T-helper 2 cell treated with Interferon-gamma antibody and Interleukin-4, amounts not matched to agents 100 ng/mL and 5 ng/mL, for 36 hours (primary cell): ENCODE measurements around the gene PSENEN. TPM values are rescaled to one million over a fixed set of nuclear protein-coding genes. Genes with fewer than 3 reads are reported as not detected.

ENCODE experiments used
- intact Hi-C: fragments of 100-400 bp; cut with micrococcal nuclease; formaldehyde crosslinking; loops from one replicate; pipeline ENCODE4 v1.15.1; 2023
- total RNA-seq: library from RNA; stranded (reverse); gene quantifications from 2 replicates; pipeline ENCODE4 v1.2.3, GENCODE V29; 2022

Gene PSENEN
- total RNA-seq, 1 donor from 2014 or later, result 42.0 TPM

DNA sequence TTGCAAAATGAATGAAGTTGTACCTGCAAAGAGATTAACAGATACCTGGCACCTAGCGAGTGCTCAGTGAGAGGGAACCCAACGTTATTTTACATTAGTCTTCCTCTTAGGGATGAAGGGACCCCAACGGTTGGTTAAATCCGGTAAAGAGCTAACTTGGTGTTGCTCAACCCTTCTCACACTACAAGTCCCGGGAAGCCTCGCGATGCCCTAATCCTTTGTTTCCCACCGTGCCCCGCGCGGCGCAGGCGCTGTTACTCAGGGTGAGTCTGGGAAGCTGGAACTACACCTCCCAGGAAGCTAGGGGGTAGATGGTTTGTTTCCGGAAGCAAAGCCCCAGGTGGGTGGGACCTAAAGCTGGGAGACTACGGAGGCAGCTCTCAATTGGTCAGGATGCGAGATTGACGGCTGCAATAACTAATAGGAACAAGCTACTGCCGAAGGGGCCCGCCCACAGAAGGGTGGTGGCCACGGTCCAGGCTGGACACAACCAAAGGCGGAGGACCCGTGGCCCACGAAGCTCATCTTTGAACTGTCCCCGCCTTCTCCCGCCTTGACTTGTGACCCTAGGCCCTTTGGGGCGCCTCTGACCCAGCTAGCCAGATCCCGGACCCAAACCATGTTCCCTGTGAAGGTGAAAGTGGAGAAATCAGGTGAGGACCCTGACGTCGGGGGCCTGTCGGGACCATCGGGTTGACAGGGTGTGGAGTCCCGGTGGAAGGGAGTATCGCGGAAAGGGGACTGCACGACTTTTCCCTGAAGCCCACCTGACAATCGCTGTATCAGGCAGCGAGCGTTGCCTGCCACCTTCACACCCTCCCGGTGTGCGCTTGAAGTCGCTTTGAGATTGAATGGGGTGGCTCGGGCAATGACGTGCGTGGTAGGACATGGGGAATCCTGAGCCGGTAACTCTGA lies 2.9 kb downstream of the PSENEN start, which contains the start of gene LIN37:
Gene LIN37, plus strand, starts transcription at position 471 of the 915 bp plus-strand sequence. Its CDS starts 149 bp downstream, at position 620.
- intact Hi-C loops, result loop anchor here (1.0 to 10.0 kb wide), 5 partner anchors 10 to 366 kb away; partner anchors contain the start of genes ALKBH6, OVOL3, POLR2I and PROSER3

DNA sequence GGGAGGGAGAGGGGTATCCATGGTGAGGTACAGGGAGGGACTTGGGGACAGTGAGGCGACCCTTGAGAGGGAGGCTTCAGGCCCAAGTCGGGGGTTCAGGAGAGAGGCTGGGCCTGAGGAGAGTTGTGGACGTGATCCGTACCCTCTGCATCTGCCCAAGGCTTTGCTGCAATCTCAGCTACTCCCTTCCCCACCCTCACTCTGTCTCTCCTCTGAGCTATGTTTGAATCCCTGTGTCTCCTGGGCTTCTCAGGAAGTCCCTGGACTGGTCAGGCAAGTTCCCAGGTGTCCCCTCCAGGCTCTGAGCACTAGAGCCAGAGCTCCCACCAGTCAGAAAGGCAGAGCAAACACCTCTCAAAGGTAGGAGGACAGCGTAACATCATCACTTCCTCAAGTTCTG lies 4.7 kb downstream of the PSENEN start:
- intact Hi-C loops, result no loop called here

DNA sequence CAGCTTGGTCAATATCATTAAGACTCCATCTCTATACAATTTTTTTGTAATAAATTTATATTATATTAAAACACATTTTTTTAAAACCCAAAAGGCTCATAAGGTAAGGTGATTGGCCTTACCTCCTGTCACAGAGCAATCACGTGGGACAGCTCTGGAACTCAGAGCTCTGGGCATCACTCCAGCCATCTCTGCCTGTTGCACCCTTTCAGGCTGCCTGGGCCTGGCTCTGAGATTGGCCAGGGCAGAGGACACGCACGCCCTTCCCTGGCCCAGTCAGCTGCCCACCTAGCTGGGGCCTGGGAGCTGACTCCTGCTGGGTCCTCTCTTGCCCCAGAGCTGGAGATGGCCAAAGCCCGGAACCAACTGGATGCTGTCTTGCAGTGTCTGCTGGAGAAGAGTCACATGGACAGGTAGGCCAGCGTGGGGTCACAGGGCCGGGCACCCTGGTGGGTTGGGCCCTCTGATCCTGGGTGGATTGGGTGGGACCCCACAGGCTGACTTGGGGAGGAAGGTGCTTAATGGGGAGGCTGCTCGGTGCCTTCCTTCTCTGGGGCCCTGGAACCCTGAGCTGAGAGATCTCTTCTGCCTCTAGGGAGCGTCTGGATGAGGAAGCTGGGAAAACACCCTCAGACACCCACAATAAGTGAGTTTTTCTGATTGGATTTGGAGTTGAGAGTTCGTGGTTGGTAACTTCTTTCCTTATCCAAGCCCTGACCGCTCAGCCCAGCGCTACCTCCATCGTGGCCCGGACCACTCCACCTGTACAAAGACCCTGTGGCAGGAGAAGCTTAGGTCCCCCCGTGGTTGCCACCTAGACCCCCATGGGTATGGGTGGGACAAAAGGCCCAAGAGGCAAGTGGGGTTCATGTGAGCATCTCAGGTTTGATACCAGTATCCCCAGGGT lies 6.6 kb downstream of the PSENEN start:
- intact Hi-C loops, result no loop called here

DNA sequence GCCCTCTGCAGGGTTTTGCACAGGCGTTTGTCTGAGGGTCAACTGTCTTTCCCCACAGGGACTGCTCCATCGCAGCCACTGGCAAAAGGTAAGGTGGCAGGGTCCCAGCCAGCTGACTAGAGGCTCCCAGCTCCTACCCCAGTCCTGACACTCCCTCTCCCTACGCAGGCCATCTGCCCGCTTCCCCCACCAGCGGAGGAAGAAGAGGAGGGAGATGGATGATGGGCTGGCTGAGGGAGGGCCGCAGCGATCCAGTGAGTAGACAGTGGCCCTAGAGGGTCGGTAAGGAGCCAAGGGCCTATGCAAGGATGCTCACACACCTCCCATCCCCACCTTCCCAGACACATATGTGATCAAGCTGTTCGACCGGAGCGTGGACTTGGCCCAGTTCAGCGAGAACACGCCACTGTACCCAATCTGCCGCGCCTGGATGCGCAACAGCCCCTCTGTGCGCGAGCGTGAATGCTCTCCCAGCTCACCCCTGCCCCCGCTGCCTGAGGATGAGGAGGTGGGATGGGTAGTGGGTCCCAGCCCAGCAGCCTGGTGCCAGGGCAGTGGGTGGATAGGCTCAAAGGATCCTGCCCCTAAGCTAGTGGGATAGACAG lies 7.4 kb downstream of the PSENEN start:
- intact Hi-C loops, result no loop called here

DNA sequence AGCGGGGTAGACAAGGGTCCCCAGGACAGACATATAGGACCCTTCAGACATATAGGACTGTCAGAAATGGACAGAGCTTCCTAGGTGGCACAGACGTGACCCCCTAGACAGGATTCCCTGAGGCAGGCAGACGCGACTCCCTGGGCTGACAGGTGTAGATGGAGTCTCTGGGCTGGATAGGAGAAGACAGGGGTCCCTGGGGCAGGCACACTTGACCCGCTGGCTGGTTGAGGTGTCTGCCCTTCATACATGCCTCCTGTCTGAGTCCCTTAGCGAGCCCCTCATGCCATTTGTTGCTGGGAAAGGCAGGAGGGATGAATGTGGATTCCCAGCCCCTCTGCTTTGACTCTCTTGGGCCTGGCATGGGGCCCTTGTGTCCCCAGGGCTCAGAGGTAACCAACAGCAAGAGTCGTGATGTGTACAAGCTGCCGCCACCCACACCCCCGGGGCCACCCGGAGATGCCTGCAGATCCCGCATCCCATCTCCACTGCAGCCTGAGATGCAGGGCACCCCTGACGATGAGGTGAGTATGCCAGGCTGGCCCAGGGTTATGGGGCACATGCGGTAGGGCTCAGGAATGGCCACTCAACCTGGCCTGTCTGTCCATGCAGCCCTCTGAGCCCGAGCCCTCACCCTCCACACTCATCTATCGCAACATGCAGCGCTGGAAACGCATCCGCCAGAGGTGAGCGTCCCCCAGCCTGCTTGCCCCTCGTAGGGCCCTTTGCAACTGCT lies 8.4 kb downstream of the PSENEN start:
- intact Hi-C loops, result no loop called here

DNA sequence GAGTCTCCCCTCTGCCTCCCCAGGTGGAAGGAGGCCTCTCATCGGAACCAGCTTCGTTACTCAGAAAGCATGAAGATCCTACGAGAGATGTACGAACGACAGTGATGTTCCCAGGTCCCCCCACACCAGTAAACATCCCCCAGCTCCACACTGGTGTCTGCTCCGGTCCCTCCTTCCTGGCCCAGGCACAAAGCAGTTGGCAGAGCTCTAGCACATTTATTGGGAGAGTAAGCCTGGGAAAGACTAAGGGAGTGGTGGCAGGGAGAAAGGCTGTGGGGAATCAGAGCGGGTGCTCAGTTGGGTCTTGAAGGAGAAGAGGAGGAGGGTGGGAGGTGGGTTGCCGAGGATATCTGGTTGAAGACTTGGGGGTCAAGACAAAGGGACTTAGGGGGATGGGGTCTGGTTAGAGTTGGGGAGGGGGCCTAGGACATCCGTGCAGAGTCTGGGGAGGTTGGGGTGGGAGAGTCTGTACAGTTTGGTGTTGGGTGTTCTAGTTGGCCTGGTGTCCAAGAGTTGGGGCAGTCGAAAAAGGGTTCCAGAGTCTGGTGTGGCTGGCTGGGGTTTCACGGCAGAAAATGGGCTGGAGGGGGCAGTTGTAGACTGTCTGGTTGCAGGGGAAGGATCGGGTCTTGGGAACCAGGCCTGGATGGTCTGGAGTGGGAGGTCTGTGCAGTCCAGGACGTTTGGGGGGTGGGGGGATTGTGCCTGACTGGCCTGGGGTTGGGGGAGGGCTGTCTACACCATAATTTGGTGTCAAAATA lies 9.1 kb downstream of the PSENEN start:
- intact Hi-C loops, result no loop called here

DNA sequence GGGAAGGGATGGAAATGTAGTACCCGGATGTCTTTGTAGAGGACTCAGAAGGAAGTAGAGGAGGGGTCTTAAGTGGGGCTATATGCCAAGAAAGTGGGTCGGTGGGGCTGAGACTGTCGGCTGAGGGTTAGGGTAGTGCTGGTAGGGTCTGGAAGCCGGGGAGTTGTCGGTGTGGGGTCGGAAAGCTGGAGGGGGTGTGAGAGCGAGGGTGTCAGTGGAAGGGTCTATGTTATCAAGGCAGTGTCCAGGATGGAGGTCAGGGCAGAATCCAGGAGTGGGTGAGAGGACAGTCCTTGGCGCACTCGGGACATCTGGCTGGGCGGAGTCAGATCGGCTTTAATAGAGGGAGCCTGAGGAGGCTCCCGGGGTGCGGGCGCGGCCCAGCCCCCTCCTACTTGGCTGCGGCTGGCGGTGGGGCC lies 9.7 kb downstream of the PSENEN start:
- intact Hi-C loops, result no loop called here

DNA sequence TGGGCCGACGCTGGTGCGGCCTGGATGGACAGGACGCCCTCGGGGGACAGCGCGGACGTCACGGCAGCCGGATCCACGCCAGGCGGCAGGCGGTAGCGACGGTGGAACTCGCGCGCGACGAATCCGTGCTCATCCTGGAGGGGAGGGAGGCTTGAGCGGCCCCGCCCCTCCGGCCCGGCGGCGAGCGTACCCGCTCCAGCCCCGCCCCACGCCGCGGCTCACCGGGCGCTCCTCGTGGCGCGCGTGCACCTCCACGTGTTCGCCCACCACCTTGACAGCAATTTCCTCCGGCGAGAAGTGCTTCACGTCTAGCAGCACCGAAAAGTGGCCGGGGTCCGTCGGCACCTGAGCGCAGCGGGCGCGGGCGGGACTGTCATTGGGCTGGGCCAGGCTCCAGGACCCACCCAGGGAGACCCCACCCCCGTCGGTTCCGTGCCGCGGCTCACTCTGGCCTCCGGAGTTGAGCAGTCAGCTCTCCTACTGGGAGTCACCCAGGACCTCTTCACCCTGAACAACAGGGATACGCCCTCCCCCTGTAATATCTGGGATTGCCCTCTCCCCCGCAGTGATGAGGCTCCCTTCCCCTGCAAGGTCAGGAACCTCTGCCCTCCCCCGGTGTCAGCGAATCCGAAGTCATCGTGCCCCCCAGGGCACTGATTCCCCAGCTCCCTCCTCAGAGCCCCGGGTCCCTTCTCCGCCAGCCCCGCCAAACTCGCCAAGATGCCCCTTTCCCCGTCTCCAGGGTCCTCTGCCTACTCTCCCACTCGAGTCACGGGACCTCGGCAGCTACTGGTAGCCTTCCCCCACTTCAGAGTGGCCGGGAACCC lies 10.3 kb downstream of the PSENEN start:
- intact Hi-C loops, result no loop called here

DNA sequence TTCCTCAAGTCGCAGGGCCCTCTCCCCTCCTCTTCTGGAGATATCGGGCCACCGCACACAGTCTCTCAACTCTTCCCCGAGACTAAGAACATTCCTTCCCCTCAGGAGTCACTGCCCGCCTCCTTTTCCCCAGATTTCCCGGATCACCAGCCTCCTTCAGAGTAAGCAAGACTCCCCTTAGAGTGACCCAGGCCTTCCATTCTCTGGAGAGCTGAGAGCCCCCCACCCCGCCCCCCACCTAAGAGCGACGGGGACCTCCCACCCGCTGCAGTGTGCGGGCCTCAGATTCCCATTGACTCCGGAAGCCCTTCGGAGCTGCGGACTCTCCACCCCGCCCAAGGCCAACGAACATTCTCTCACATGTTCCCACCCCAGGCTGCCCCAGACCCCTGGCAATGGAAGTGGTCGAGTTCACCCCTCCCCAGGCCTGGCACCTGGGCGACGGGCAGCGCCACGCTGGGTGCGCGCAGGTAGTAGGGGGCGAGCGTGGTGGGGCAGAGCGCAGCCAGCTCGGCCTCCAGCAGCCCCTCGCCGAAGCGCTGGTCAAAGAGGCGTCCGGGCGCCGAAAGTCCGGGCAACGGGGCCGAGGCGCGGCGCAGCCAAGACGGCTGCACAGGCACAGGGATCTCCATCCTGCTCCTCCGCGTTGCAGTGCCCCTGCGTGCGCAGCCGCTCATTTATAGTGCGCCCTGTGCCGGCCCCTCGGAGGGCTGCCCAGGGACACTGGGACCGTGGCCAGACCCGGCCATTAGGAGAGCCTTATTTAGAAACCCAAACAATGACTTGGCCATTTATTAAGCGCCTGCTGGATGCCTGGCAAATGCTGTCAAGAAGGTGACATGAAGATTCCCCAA lies 11.2 kb downstream of the PSENEN start, which contains the start of gene HSPB6:
Gene HSPB6, minus strand, starts transcription at position 653 of the 854 bp plus-strand sequence. Its CDS starts 21 bp downstream, at position 632.
- intact Hi-C loops, result loop anchor here (1.0 kb wide), 1 partner anchor 19 kb away; the partner anchor contains the start of gene ARHGAP33

DNA sequence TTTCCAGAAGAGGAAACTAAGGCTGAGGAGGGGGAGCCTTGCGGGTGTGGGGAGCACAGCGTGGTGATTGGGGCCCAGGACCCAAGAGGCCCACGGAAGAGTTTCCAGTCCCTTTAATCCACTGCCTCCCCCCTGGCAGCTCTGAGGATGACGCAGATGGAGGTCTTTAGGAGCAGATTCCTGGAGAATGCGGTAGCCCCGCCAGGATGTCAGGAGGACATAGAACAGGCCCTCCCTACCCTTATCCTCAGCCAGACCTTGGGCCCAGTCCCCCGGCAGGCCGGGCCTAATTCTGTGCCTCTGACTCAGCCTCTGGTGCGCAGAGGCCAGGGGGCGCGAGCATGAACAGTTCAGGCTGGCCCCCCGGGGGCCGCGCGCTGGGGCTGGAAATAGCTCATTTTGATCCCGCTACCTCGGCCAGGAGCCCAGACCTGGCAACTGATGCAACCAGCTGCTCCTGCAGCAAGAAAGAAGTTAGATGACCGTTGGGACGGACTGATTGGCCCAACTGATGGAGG lies 11.8 kb downstream of the PSENEN start:
- intact Hi-C loops, result loop anchor here (1.0 kb wide), 1 partner anchor 18 kb away; the partner anchor contains the start of gene ARHGAP33

DNA sequence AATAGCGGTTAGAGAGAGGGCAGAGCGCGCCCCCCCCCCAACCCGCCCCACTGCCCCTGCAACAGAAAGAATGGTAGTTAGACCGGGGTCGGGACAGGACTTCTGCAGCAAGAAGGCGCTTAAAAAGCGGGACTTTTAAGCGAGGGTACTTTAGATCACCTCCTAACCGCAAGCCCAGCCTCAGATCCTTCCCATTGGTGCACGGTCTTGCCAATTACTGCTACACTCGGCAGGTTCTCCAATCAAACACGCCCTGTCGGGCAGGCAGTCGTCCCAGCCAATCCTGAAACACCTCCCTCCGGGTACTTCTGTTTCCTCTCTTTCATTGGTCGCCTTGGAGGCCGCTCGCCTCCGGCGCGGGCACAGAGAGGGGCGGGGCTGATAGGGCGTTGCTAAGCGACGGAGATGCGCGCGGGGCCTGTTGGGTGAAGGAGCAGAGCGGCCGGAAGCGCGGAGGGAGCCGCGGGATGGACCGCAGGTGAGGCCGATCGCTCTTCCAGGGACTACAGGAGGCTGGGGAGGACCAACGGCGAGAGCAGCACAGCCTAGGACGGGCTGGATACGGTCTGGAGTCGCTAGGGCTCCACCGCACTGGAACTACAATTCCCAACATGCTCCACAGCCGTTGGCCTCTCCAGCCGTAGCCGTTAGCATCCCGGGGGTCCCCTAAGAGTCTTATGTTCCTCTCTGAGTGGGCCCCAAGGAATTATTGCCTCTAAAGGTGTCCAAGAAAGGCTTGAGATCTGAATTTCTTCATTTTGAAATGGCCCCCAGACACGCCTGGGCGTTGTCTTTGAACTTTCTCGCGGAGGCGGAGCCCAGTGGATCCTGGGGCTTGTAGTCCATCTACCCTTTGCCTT lies 12.5 kb downstream of the PSENEN start, which contains the start of gene PROSER3:
Gene PROSER3, plus strand, starts transcription at position 428 of the 860 bp plus-strand sequence. Its CDS starts 40 bp downstream, at position 468.
- intact Hi-C loops, result loop anchor here (1.0 kb wide), 3 partner anchors 10 to 41 kb away; partner anchors contain the start of genes ARHGAP33 and LIN37

DNA sequence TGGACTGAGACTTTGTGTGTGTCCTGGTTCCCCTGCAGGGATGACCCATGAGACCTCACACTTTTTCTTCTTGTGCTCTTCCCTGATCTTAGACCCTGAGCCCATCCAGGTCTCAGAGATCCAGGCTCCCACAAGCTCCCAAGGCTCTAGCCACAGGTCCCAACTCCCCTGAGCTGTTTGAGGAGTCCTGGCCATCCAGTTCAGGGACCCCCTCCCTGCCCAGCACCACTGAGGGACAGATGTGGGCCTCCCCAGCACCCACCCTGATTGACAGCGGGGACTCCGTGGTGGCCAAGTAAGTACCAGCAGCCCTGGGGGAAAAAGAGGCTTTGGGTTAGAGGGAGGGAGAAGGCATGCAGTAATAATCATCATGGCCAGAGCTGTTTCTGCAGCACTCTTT lies 14.2 kb downstream of the PSENEN start:
- intact Hi-C loops, result no loop called here

DNA sequence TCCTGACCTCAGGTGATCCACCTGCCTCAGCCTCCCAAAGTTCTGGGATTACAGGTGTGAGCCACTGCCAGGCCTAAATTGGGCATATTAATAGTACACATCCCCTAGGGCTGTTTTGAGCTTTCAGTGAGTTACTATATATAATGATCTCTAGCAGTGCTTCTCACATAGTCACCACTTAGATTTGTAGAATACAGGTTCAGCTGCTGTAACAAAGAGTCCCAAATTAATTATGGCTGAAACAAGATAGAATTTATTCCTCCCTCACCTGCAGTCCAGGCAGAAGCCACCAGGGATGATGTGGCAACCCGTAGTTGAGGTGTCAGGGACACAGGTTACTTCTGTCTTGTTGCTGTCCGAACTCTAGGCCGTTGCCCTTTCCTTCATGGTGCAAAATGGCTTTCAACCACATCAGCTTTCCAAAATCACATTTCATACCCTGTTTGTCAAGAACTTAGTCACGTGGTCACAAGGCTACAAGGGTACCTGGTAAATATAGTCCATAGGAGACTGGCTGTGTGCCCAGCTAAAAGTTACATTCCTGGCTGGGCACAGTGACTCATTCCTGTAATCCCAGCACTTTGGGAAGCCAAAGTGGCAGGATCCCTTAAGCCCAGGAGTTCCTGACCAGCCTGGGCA lies 15.4 kb downstream of the PSENEN start:
- intact Hi-C loops, result no loop called here

DNA sequence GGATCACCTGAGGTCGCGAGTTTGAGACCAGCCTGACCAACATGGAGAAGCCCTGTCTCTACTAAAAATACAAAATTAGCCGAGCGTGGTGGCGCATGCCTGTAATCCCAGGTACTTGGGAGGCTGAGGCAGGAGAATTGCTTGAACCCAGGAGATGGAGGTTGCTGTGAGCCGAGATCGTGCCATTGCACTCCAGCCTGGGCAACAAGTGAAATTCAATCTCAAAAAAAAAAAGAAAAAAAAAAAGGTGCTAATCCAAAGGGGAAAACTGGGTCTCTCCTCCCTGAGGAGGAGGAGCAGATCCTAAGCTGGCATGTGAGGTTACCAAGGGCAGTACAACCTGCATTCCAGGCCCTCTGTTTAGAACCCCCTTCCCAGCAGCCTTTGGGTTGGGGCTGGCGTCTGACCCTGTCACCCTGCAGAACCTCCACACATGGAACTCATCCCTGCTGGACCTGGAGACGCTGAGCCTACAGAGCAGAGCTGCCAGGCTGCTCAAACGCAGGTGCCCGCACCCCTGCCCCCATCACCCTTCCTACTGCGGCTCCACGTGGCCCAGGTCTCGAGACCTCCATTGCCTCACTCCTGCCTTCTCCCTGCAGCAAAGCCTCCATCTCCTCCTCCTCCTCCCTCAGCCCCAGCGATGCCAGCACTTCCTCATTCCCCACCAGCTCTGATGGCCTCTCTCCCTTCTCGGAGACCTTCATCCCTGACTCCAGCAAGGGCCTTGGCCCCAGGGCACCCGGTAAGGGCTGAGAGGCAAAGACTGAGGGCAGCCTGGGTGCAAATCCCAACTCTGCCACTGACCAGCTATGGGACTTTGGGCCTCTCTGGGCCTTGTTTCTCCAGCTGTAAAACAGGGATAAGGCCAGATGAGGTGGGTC lies 19.2 kb downstream of the PSENEN start:
- intact Hi-C loops, result no loop called here

DNA sequence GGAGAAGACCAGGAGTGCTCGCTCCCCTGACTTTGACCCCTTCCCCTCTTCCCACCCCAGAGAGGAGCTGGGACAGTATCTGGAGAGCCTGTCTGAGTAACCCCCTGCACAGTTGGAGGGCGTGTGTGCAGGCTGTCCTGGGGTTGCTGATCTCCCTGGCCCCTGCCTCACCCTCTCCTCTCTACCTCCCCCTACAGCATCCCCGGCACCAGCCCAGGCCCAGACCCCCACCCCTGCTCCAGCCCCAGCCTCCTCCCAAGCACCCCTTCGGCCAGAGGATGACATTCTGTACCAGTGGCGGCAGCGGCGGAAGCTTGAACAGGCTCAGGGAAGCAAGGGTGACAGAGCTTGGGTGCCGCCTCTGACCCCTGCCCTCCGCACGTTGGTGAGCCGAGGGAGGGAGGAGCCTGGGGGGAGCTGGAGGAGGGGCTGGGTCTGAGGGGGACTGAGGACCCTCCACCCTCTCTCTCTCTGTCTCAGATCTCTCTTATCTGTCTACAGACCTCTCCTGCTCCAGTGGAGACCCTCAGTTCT lies 21.2 kb downstream of the PSENEN start:
- intact Hi-C loops, result no loop called here
